Anterior cingulate cortex (tissue), 58 donors: ENCODE measurements around the gene SACM1L.

Source experiments
- DNase-seq, 58 donors: peaks; one replicate each; lab custom pipeline; 2025; lab: John Stamatoyannopoulos, UW

Gene SACM1L

DNA sequence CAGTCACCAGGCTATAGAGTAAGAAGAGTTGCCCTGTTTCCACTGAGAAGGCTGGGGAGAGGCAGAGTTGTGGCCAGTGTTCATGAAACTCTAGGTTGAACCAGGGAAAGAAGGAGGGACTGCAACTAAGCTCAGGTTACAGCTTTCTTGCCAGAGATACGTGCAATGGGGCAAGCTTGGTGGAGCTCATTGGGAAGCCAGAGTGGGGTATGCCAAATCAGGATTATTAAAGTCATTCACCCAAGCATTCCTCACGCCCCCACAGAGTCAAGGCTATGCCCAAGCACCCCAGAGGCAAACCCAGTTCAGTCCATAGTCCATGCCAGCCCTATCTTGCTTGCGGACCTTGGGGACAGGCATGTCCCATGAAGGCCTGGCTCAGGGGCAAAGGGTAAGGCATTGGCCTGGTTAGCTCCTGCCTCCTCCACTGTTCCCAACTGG, 89.6 kb downstream of the SACM1L start:
- no peak for DNase-seq

GRCh38 chr3:45779746-45780735, 90.8 kb downstream of the SACM1L start:
- DNase-seq, result no peak

DNA sequence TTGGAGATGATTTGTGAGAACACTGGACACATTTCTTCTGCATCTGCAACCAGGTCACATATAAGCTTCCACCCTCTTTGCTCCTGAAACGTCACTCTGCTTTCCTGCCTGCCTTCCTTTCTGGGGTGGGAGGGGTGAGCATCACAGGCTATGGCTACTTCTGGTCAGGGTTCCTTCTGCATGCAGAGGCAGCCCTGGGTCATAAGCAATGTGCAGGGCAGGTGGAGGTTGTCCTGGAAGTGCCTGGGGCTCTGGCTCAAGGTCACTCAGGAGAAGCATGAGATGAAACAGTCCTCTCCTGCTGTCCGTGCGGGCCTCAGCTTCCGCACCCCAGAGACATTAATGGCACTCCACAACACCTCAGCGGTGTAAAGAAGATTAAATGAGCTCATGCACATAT, 92.1 kb downstream of the SACM1L start:
- no peak for DNase-seq

- no peak for DNase-seq
Measured at GRCh38 chr3:45781841-45782240, 92.6 kb downstream of the SACM1L start.

- no peak for DNase-seq
Measured at GRCh38 chr3:45782381-45782780, 93.2 kb downstream of the SACM1L start.

DNA sequence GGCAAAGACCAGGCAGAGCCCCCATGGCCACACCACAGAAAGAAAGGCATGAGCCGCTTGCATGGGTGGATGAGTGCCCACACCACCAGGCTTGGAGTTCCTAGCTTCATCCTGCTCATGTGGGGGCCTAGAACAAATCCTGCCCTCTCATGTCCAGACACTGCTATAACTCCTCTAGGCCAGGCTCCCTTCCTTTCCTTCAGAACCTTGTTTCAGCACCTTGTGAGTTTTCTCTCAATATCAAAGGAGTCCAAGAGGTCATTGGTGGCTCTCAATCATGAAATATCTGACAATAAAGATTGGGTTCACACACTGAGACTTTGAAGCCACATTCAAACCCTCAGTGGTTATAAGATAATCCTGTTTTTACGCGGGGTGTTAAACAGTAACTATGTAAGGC, 94.5 kb downstream of the SACM1L start:
- no peak for DNase-seq

GRCh38 chr3:45785605-45786150, 96.5 kb downstream of the SACM1L start:
- DNase-seq, result no peak

- DNase-seq, result no peak
Measured at GRCh38 chr3:45786801-45787495, 97.8 kb downstream of the SACM1L start.

- DNase-seq, result no peak
Measured at GRCh38 chr3:45787551-45787950, 98.4 kb downstream of the SACM1L start.

- DNase-seq, result no peak
Measured at GRCh38 chr3:45789235-45789812, 100.1 kb downstream of the SACM1L start.

- DNase-seq, result no peak
Measured at GRCh38 chr3:45790596-45790995, 101.4 kb downstream of the SACM1L start.

DNA sequence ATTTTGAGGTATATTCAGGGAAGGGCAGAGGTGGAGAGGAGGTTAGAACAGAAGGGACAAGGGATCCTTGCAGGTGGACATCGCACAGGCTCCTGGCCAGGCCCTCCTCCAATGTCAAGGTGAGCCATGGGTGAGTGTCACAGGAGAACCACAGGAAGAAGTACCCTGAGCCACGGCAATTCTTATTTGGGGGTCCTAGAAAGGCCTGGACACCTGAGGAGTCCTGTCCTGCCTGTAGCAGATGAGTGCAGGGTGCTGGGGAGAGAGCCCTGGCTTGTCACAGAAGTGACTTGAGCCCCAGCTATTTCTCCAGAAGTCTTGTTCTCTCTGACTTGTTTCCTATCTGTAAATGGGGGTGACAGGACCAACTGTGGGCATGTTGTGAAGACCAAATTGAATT, 102.8 kb downstream of the SACM1L start:
- DNase-seq, result no peak

DNA sequence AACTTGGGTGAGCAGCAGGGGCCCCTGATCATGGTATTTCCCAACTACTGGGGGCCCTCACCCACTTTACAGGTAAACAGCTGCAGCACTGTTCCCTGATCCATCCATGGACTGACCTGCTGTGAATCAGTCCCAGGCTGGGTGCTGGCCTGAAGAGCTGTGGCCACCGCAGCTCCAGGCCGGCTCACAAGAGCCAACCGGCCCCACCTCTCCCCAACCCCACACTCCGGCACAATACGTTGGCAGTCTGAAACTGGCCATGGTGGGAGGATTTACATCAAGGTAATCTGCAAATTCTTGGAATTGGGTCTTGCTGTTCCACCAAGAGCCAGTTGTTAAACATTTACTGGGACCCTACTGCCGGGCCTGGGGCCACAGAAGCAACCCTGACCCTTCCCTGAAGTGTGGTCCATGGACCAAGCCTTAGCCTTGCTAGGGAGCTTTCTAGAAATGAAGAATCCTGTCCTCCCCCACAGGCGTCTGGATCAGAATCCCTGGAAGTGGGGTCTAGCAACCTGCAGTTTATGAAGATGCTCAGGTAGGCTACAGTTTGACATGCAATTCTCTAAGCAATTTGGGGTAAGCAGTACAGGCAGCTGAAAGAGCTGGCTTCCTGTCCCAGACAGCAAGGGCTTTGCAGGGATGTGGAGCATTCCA, 103.4 kb downstream of the SACM1L start:
- DNase-seq, result no peak

- no peak for DNase-seq
Measured at GRCh38 chr3:45793482-45794176, 104.4 kb downstream of the SACM1L start.

DNA sequence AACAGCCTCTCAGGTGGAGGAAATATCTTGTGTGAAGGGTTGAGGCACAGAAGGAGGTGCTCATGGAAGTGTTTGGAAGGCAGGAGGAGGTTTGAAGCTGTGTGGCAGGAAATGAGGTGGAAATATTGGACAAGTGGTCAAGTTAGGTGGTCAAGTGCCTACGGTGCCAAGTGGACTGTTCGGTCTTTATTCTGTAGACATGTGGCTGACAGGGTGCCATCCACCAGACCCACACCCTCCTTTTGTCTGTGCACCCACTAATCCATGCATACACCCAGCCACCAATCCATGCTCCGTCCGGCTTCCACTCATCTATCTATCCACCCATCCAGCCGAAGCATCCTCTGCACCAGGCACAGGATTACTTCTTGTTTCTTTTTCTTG, 105.0 kb downstream of the SACM1L start:
- DNase-seq, result no peak

DNA sequence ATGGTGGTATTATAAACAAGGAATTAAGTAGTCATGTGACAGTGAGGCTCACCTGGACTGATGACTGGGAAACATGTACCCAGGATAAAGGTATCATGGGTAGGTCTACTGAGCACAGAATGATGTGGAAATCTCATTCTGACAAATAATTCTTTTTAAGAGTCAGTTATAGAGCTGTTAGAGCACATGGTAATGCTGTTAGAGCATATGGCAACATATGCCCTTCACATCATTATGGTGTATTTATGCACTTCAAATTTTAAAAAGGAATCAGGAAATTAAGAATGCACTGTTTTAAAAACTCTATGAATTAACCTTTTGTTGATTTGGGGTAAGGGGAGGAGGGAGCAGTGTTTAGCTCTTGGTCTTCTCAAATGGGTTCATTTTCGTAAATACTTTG, 105.5 kb downstream of the SACM1L start:
- DNase-seq, result no peak
